HCT116 (cell line): ENCODE measurements around the gene PUM1.
"Not testable (repeated sequence)": the region's sequence is repeated elsewhere in the genome, so short reads cannot be mapped to it uniquely, and the experiment has no call there.

Source experiments
- CBX3 ChIP-seq: IDR thresholded peaks from 2 replicates; pipeline ENCODE4 v1.6.1; 2012; ENCODE audit warnings: low read depth
- CEBPB ChIP-seq: IDR thresholded peaks from 2 replicates; pipeline ENCODE4 v1.6.1; 2012; ENCODE audit warnings: low read depth
- CTCF ChIP-seq, 3 experiments: fragments of 200-600 bp in 1 of 3; sonication (generic) in 1 of 3; IDR thresholded peaks in 2 of 3; conservative IDR thresholded peaks in 1 of 3; 2 replicates each; pipeline ENCODE4 v1.5.1; 2012 to 2017; ENCODE audit warnings: low read depth in 2 of 3, low read length in 2 of 3, antibody characterized with exemption in 1 of 3, borderline replicate concordance in 1 of 3, control low read depth in 1 of 3, mild to moderate bottlenecking in 1 of 3, mixed read lengths in 1 of 3, mixed run types in 1 of 3, moderate library complexity in 1 of 3; ENCODE audit not compliant: insufficient read depth in 1 of 3
- FOSL1 ChIP-seq: IDR thresholded peaks from 2 replicates; pipeline ENCODE4 v1.6.1; 2012; ENCODE audit warnings: low read depth
- JUND ChIP-seq: IDR thresholded peaks from 2 replicates; pipeline ENCODE4 v1.6.1; 2012
- POLR2A ChIP-seq: IDR thresholded peaks from 2 replicates; pipeline ENCODE4 v1.7.0; 2011; ENCODE audit warnings: borderline replicate concordance; ENCODE audit not compliant: insufficient read depth, insufficient read length; ENCODE audit errors: extremely low read depth
- POLR2AphosphoS5 ChIP-seq: IDR thresholded peaks from 2 replicates; pipeline ENCODE4 v1.6.1; 2011; ENCODE audit warnings: mild to moderate bottlenecking, low read depth, low read length, moderate library complexity
- SIN3A ChIP-seq: IDR thresholded peaks from 2 replicates; pipeline ENCODE4 v1.6.1; 2012; ENCODE audit warnings: low read depth
- SP1 ChIP-seq: IDR thresholded peaks from 2 replicates; pipeline ENCODE4 v1.6.1; 2012; ENCODE audit warnings: low read depth
- SRF ChIP-seq: IDR thresholded peaks from 2 replicates; pipeline ENCODE4 v1.6.1; 2012; ENCODE audit warnings: low read depth
- TF ChIP-seq, protein P1 (sequence below): IDR thresholded peaks from 2 replicates; pipeline ENCODE4 v1.6.1; 2012

- not testable (repeated sequence) for TF ChIP-seq POLR2A; CTCF (IDR thresholded peaks at IDR 0.05 in 2 of 3, conservative IDR thresholded peaks at IDR 0.05 in 1 of 3; ENCODE audit: borderline replicate concordance in 1 of 3, insufficient read depth in 1 of 3, low read depth in 2 of 3, low read length in 2 of 3); CEBPB; SRF; FOSL1; SP1; CBX3; JUND; POLR2AphosphoS5; SIN3A
- TF ChIP-seq, protein P1, sequence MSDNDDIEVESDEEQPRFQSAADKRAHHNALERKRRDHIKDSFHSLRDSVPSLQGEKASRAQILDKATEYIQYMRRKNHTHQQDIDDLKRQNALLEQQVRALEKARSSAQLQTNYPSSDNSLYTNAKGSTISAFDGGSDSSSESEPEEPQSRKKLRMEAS = not testable (repeated sequence)
These were observed 3.2 kb downstream of the PUM1 start for GRCh38 chr1:31062162-31062866.
